CD8-positive, alpha-beta memory T cell (primary cell): Measurements from ENCODE around the gene FAM193B. TPM values are rescaled to one million over a fixed set of nuclear protein-coding genes. Genes with fewer than 3 reads are reported as not detected.

Experiments
- CTCF ChIA-PET: fragments of 350-600 bp; sonication (Branson Sonifier 250); formaldehyde crosslinking; loops from one replicate; lab custom pipeline; 2021; ENCODE audit warnings: antibody characterized with exemption; lab: Charles Lee
- POLR2A ChIA-PET: fragments of 350-600 bp; sonication (Branson Sonifier 250); formaldehyde crosslinking; loops from one replicate; lab custom pipeline; 2021; ENCODE audit warnings: antibody characterized with exemption; lab: Charles Lee
- DNase-seq, 5 donors: peaks; one replicate each; pipeline versions ENCODE4 v3.0.0 to v3.0.0-alpha.2; 2020 to 2022; ENCODE audit warnings: mixed read lengths in 1 of 5
- H3K27ac ChIP-seq: one replicate; pipeline ENCODE4 v1.7.0; 2013; ENCODE audit warnings: low read depth, mild to moderate bottlenecking, low read length, moderate library complexity
- H3K27me3 ChIP-seq: 2 replicates; pipeline ENCODE4 v1.7.0; 2013; ENCODE audit warnings: low read length, mild to moderate bottlenecking; ENCODE audit not compliant: insufficient read depth, poor library complexity, severe bottlenecking
- H3K36me3 ChIP-seq: 2 replicates; pipeline ENCODE4 v1.7.0; 2013; ENCODE audit warnings: mild to moderate bottlenecking, low read length, moderate library complexity; ENCODE audit not compliant: insufficient read depth
- H3K4me1 ChIP-seq: 2 replicates; pipeline ENCODE4 v1.7.0; 2013; ENCODE audit warnings: mild to moderate bottlenecking, low read length, moderate library complexity; ENCODE audit not compliant: insufficient read depth
- H3K4me3 ChIP-seq: 2 replicates; pipeline ENCODE4 v1.7.0; 2013; ENCODE audit warnings: mild to moderate bottlenecking, low read length
- H3K9me3 ChIP-seq: 2 replicates; pipeline ENCODE4 v1.7.0; 2013; ENCODE audit warnings: mild to moderate bottlenecking, low read length
- H3K27ac Mint-ChIP-seq, 8 donors: one replicate each; pipeline ENCODE4 v1.8.0; 2020 to 2021; ENCODE audit warnings: mixed read lengths in 8 of 8, mild to moderate bottlenecking in 6 of 8, inconsistent platforms in 3 of 8, moderate library complexity in 3 of 8
- H3K27me3 Mint-ChIP-seq, 2 donors: one replicate each; pipeline ENCODE4 v1.8.0; 2020 to 2021; ENCODE audit warnings: mixed read lengths in 2 of 2, mild to moderate bottlenecking in 1 of 2, moderate library complexity in 1 of 2
- H3K36me3 Mint-ChIP-seq, 3 donors: one replicate each; pipeline ENCODE4 v1.8.0; 2020 to 2021; ENCODE audit warnings: mixed read lengths in 3 of 3, inconsistent platforms in 1 of 3, mild to moderate bottlenecking in 1 of 3
- H3K4me1 Mint-ChIP-seq, 3 donors: one replicate each; pipeline ENCODE4 v1.8.0; 2020 to 2021; ENCODE audit warnings: mixed read lengths in 3 of 3, inconsistent platforms in 1 of 3, mild to moderate bottlenecking in 1 of 3
- H3K4me3 Mint-ChIP-seq, 7 donors: one replicate each; pipeline ENCODE4 v1.8.0; 2020 to 2021; ENCODE audit warnings: mixed read lengths in 7 of 7, mild to moderate bottlenecking in 6 of 7, moderate library complexity in 4 of 7, inconsistent platforms in 2 of 7
- H3K9me3 Mint-ChIP-seq, 5 donors: one replicate each; pipeline ENCODE4 v1.8.0; 2020 to 2022; ENCODE audit warnings: mixed read lengths in 5 of 5, mild to moderate bottlenecking in 3 of 5, moderate library complexity in 2 of 5, inconsistent platforms in 1 of 5
- polyA plus RNA-seq: library from polyadenylated mRNA; unstranded; fragments of 300-500 nt; fragmentation: Illumina TruSeq; gene quantifications from one replicate; pipeline ENCODE4 v1.2.3, GENCODE V29; 2021
- total RNA-seq, 2 experiments: library from RNA; stranded (reverse); gene quantifications; one replicate each; pipeline ENCODE4 v1.2.3, GENCODE V29; 2021

The FAM193B gene
- total and polyA plus RNA-seq, 3 experiments from 2014 or later: 8.5 to 76.6 (median 72.9) TPM

GRCh38 chr5:177599731-177600507, 45.6 kb upstream of the FAM193B start, which contains the start of gene B4GALT7:
Gene B4GALT7, plus strand, starts transcription at chr5:177600132. Its CDS starts 79 bp downstream, at chr5:177600211.
- H3K27me3 ChIP-seq: no peaks in the 10 kb centered on the region
- no peaks in the 10 kb centered on the region for H3K9me3 Mint-ChIP-seq
- peak within 1 kb of the TSS; percentile 90 for H3K4me3 ChIP-seq
- peak within 1 kb of the TSS; percentile 80 to 98 (median 92) for H3K27ac Mint-ChIP-seq
- peak within 1 kb of the TSS; percentile 86 to 99 (median 91) for H3K4me3 Mint-ChIP-seq
- H3K36me3 ChIP-seq: peaks cover 14% of the 10 kb centered on the region
- DNase-seq: peak; percentile 77 to 87 (median 80)
- no peaks in the 10 kb centered on the region for H3K9me3 ChIP-seq
- peaks cover 0 to 36% (median 8%) of the 10 kb centered on the region in 3 donors for H3K36me3 Mint-ChIP-seq
- H3K4me1 ChIP-seq: peaks cover 16% of the 10 kb centered on the region
- ChIA-PET CTCF (no interaction called here), POLR2A (interaction anchor here (0.5 to 1.2 kb wide), 2 partner anchors 8 to 255 kb away, joined by 3 to 4 read pairs; partner anchors contain the start of gene TMED9)
- H3K27ac ChIP-seq: peak within 1 kb of the TSS; percentile 69
- peaks cover 0 to 2% of the 10 kb centered on the region in 2 donors for H3K27me3 Mint-ChIP-seq
- H3K4me1 Mint-ChIP-seq: peaks cover 25 to 40% (median 36%) of the 10 kb centered on the region in 3 donors

- peaks cover 30 to 46% (median 39%) of the 10 kb centered on the region in 3 donors for H3K4me1 Mint-ChIP-seq
- no peak overlapping the region for H3K4me3 ChIP-seq
- H3K27ac ChIP-seq: no peak overlapping the region
- peaks cover 5 to 44% (median 7%) of the 10 kb centered on the region in 3 donors for H3K36me3 Mint-ChIP-seq
- no peaks in the 10 kb centered on the region for H3K27me3 ChIP-seq
- H3K9me3 Mint-ChIP-seq: no peaks in the 10 kb centered on the region
- no peaks in the 10 kb centered on the region for H3K9me3 ChIP-seq
- H3K4me1 ChIP-seq: peaks cover 23% of the 10 kb centered on the region
- peaks cover 0 to 2% of the 10 kb centered on the region in 2 donors for H3K27me3 Mint-ChIP-seq
- ChIA-PET POLR2A (no interaction called here), CTCF (interaction anchor here (1.1 to 1.2 kb wide), 2 partner anchors 10 to 195 kb away, joined by 4 read pairs; no protein-coding TSS in a partner anchor)
- H3K36me3 ChIP-seq: peaks cover 28% of the 10 kb centered on the region
- H3K4me3 Mint-ChIP-seq: peak overlapping the region; percentile 74 to 89 (median 81)
- H3K27ac Mint-ChIP-seq: peak overlapping the region in 5 of 8 donors; percentile 27 to 84 (median 80)
- no peak for DNase-seq
Measured at GRCh38 chr5:177598477-177598876, 44.1 kb upstream of the FAM193B start.

GRCh38 chr5:177596775-177597238, 42.4 kb upstream of the FAM193B start:
- H3K9me3 ChIP-seq: no peaks in the 10 kb centered on the region
- peaks cover 0 to 2% of the 10 kb centered on the region in 2 donors for H3K27me3 Mint-ChIP-seq
- peaks cover 5 to 53% (median 8%) of the 10 kb centered on the region in 3 donors for H3K36me3 Mint-ChIP-seq
- ChIA-PET POLR2A (no interaction called here), CTCF (no interaction called here)
- H3K36me3 ChIP-seq: peaks cover 31% of the 10 kb centered on the region
- peaks cover 34% of the 10 kb centered on the region for H3K4me1 ChIP-seq
- H3K27ac ChIP-seq: no peak overlapping the region
- no peaks in the 10 kb centered on the region for H3K9me3 Mint-ChIP-seq
- no peak overlapping the region for H3K4me3 ChIP-seq
- H3K27me3 ChIP-seq: no peaks in the 10 kb centered on the region
- peak overlapping the region in 1 of 7 donors; percentile 84 for H3K4me3 Mint-ChIP-seq
- H3K4me1 Mint-ChIP-seq: peaks cover 34 to 54% (median 48%) of the 10 kb centered on the region in 3 donors
- peak overlapping the region in 1 of 8 donors; percentile 75 for H3K27ac Mint-ChIP-seq
- no peak for DNase-seq

GRCh38 chr5:177595991-177596774, 41.8 kb upstream of the FAM193B start:
- no peak for DNase-seq
- H3K4me1 Mint-ChIP-seq: peaks cover 38 to 54% (median 47%) of the 10 kb centered on the region in 3 donors

GRCh38 chr5:177595026-177595585, 40.7 kb upstream of the FAM193B start:
- peaks cover 26% of the 10 kb centered on the region for H3K4me1 ChIP-seq
- H3K4me3 ChIP-seq: no peak overlapping the region
- ChIA-PET CTCF (no interaction called here), POLR2A (no interaction called here)
- Mint-ChIP-seq H3K4me3 (peak overlapping the region in 2 of 7 donors; percentile 10 to 44), H3K4me1 (peaks cover 29 to 44% (median 38%) of the 10 kb centered on the region in 3 donors), H3K27me3 (peaks cover 2 to 10% of the 10 kb centered on the region in 2 donors), H3K27ac (no peak overlapping the region), H3K9me3 (no peaks in the 10 kb centered on the region), H3K36me3 (peaks cover 5 to 48% (median 8%) of the 10 kb centered on the region in 3 donors)
- H3K36me3 ChIP-seq: peaks cover 31% of the 10 kb centered on the region
- peaks cover 3% of the 10 kb centered on the region for H3K27me3 ChIP-seq
- H3K27ac ChIP-seq: no peak overlapping the region
- no peaks in the 10 kb centered on the region for H3K9me3 ChIP-seq
- no peak for DNase-seq

More at GRCh38 chr5:177595991-177596774, 41.8 kb upstream of the FAM193B start:
- Histone ChIP-seq H3K4me1 (peaks cover 34% of the 10 kb centered on the region), H3K36me3 (peaks cover 31% of the 10 kb centered on the region), H3K9me3 (no peaks in the 10 kb centered on the region), H3K4me3 (no peak overlapping the region), H3K27me3 (no peaks in the 10 kb centered on the region), H3K27ac (no peak overlapping the region)
- peak overlapping the region in 1 of 7 donors; percentile 84 for H3K4me3 Mint-ChIP-seq
- peaks cover 0 to 2% of the 10 kb centered on the region in 2 donors for H3K27me3 Mint-ChIP-seq
- ChIA-PET CTCF (no interaction called here), POLR2A (no interaction called here)
- no peaks in the 10 kb centered on the region for H3K9me3 Mint-ChIP-seq
- peaks cover 5 to 53% (median 8%) of the 10 kb centered on the region in 3 donors for H3K36me3 Mint-ChIP-seq
- peak overlapping the region in 1 of 8 donors; percentile 75 for H3K27ac Mint-ChIP-seq

- peaks cover 2 to 15% of the 10 kb centered on the region in 2 donors for H3K27me3 Mint-ChIP-seq
- H3K27me3 ChIP-seq: peaks cover 3% of the 10 kb centered on the region
- peak overlapping the region in 6 of 7 donors; percentile 11 to 99 (median 64) for H3K4me3 Mint-ChIP-seq
- peaks cover 31% of the 10 kb centered on the region for H3K36me3 ChIP-seq
- no peak overlapping the region for H3K27ac ChIP-seq
- H3K9me3 Mint-ChIP-seq: no peaks in the 10 kb centered on the region
- CTCF ChIA-PET: interaction anchor here (1.3 kb wide), 1 partner anchor 14 kb away, joined by 5 read pairs; no protein-coding TSS in a partner anchor
- no peak for DNase-seq
- peaks cover 26% of the 10 kb centered on the region for H3K4me1 ChIP-seq
- peaks cover 27 to 42% (median 35%) of the 10 kb centered on the region in 3 donors for H3K4me1 Mint-ChIP-seq
- peaks cover 5 to 48% (median 8%) of the 10 kb centered on the region in 3 donors for H3K36me3 Mint-ChIP-seq
- H3K27ac Mint-ChIP-seq: peak overlapping the region in 1 of 8 donors; percentile 39
- H3K9me3 ChIP-seq: no peaks in the 10 kb centered on the region
- no peak overlapping the region for H3K4me3 ChIP-seq
- POLR2A ChIA-PET: no interaction called here
Measured at GRCh38 chr5:177594071-177594470, 39.7 kb upstream of the FAM193B start.

GRCh38 chr5:177593511-177593910, 39.1 kb upstream of the FAM193B start:
- peaks cover 4 to 19% of the 10 kb centered on the region in 2 donors for H3K27me3 Mint-ChIP-seq
- H3K4me1 ChIP-seq: peaks cover 25% of the 10 kb centered on the region
- no peak overlapping the region for H3K4me3 ChIP-seq
- POLR2A ChIA-PET: interaction anchor here (0.7 kb wide), 1 partner anchor 21 kb away, joined by 9 read pairs; no protein-coding TSS in a partner anchor
- H3K36me3 ChIP-seq: peaks cover 31% of the 10 kb centered on the region
- CTCF ChIA-PET: interaction anchor here (1.3 kb wide), 1 partner anchor 14 kb away, joined by 5 read pairs; no protein-coding TSS in a partner anchor
- H3K4me1 Mint-ChIP-seq: peaks cover 22 to 36% (median 29%) of the 10 kb centered on the region in 3 donors
- peaks cover 3% of the 10 kb centered on the region for H3K27me3 ChIP-seq
- peaks cover 5 to 47% (median 8%) of the 10 kb centered on the region in 3 donors for H3K36me3 Mint-ChIP-seq
- H3K27ac ChIP-seq: no peak overlapping the region
- peak overlapping the region; percentile 56 to 99 (median 95) for H3K4me3 Mint-ChIP-seq
- H3K27ac Mint-ChIP-seq: peak overlapping the region in 3 of 8 donors; percentile 6 to 91 (median 39)
- H3K9me3 Mint-ChIP-seq: no peaks in the 10 kb centered on the region
- no peaks in the 10 kb centered on the region for H3K9me3 ChIP-seq
- no peak for DNase-seq
